ENCODE results near the gene SGMS1. TPM values are rescaled to one million over a fixed set of nuclear protein-coding genes. Genes with fewer than 3 reads are reported as not detected.

Gene SGMS1
- total and polyA plus RNA-seq, 2 donors (not counting 1 experiment from before 2014, with no cell fraction given) = 10.0 to 43.5 TPM

DNA sequence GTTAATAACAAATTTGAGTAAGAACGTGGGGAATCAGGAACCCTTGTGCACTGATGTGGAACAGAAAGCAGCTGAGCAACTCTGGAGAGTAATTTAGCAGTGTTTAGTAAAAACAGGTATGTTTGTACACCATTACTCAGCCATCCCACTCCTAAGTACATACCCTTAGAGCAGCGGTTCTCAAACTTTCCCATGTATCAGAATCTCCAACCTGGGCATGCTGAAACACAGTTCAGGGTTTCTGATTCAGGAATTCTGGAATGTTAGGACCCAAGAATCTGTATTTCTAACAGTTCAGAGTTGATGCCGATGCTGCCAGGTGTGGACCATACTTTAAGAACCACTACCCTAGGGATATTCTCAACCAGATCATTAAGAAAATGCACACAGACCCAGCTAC lies 5.1 kb downstream of the SGMS1 start:
- H3K4me1 ChIP-seq (ENCODE audit: control insufficient read depth in 2 of 2, insufficient read depth in 2 of 2, low read length in 2 of 2) = peaks cover 25 to 38% of the 10 kb centered on the region in 2 donors
- ChIA-PET CTCF (no interaction called here), POLR2A (no interaction called here)
- no peaks in the 10 kb centered on the region for H3K9me3 ChIP-seq (ENCODE audit: control extremely low read depth in 1 of 3, control insufficient read depth in 2 of 3, insufficient read depth in 1 of 3, low read length in 2 of 3)
- DNase-seq (no peak), ATAC-seq (ENCODE audit: low read depth) (no peak)
- H3K9me3 Mint-ChIP-seq (ENCODE audit: insufficient read depth) = no peaks in the 10 kb centered on the region
- no CpG with 5 or more reads among the region's 3 CpGs for WGBS (ENCODE audit: insufficient coverage)
- peak overlapping the region; percentile 27 for H3K27ac Mint-ChIP-seq
- peaks cover 39% of the 10 kb centered on the region for H4K20me1 ChIP-seq (ENCODE audit: control insufficient read depth, insufficient read depth, low read length, poor library complexity, severe bottlenecking)
- intact Hi-C loops (cut with micrococcal nuclease) = loop anchor here (5.0 kb wide), 1 partner anchor 41 kb away; no protein-coding TSS in a partner anchor
- no peaks in the 10 kb centered on the region for H3K27me3 ChIP-seq (replicated peaks in 1 of 4; ENCODE audit: control extremely low read depth in 1 of 4, control insufficient read depth in 3 of 4, insufficient read depth in 4 of 4, low read length in 3 of 4)
- peaks cover 76% of the 10 kb centered on the region for H3K79me2 ChIP-seq (ENCODE audit: control insufficient read depth, insufficient read depth, low read length)
- no peaks in the 10 kb centered on the region for H3K27me3 Mint-ChIP-seq
- peak overlapping the region; percentile 7 for H3K4me2 ChIP-seq (replicated peaks; ENCODE audit: low read depth, low read length, poor library complexity, severe bottlenecking)
- no peak overlapping the region for H3K27ac ChIP-seq (ENCODE audit: low read length in 2 of 2)
- no peak for TF ChIP-seq EZH2 (IDR thresholded peaks at IDR 0.05; ENCODE audit: borderline replicate concordance, insufficient read depth, low read depth, low read length, poor library complexity, severe bottlenecking)
- TF ChIP-seq, protein P1, sequence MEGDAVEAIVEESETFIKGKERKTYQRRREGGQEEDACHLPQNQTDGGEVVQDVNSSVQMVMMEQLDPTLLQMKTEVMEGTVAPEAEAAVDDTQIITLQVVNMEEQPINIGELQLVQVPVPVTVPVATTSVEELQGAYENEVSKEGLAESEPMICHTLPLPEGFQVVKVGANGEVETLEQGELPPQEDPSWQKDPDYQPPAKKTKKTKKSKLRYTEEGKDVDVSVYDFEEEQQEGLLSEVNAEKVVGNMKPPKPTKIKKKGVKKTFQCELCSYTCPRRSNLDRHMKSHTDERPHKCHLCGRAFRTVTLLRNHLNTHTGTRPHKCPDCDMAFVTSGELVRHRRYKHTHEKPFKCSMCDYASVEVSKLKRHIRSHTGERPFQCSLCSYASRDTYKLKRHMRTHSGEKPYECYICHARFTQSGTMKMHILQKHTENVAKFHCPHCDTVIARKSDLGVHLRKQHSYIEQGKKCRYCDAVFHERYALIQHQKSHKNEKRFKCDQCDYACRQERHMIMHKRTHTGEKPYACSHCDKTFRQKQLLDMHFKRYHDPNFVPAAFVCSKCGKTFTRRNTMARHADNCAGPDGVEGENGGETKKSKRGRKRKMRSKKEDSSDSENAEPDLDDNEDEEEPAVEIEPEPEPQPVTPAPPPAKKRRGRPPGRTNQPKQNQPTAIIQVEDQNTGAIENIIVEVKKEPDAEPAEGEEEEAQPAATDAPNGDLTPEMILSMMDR (IDR thresholded peaks at IDR 0.05) = no peak
- no peak overlapping the region for H3K9ac ChIP-seq (ENCODE audit: low read length)
- peaks cover 64% of the 10 kb centered on the region for H3K4me1 Mint-ChIP-seq
- H2AFZ ChIP-seq (ENCODE audit: insufficient read depth, low read depth, low read length, poor library complexity, severe bottlenecking) = no peak overlapping the region
- H3K4me3 ChIP-seq (ENCODE audit: control extremely low read depth in 1 of 5, extremely low read depth in 1 of 5, insufficient read depth in 1 of 5, low read depth in 2 of 5, low read length in 4 of 5) = no peak overlapping the region
- peak overlapping the region; percentile 5 for H3K4me3 Mint-ChIP-seq
- no peaks in the 10 kb centered on the region for H3K36me3 ChIP-seq (replicated peaks in 1 of 2; ENCODE audit: control extremely low read depth in 1 of 2, control insufficient read depth in 1 of 2, extremely low read depth in 1 of 2, insufficient read depth in 2 of 2, low read length in 1 of 2)

DNA sequence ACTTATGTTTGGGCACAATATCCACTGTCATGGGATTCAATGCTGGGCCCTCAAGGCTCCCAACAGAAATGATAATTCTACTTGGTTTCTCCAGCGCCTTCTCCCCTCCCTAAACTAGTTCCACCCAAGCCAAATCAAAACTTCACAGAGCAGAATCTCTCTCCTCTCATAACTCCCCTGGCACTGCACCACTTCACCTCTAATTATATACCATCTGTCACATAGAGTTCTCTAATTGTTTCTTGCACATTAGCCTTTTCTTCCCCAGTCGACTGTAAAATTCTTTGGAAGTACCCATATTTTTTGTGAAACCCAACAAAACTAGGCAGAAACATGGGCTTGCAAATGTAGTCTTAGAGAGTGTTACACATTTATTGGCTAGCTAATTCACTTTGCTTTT lies 8.1 kb downstream of the SGMS1 start:
- ChIA-PET POLR2A (no interaction called here), CTCF (interaction anchor here (1.0 to 1.3 kb wide), 2 partner anchors 9 to 248 kb away, joined by 3 to 4 read pairs; no protein-coding TSS in a partner anchor)
- H3K79me2 ChIP-seq (ENCODE audit: control insufficient read depth, insufficient read depth, low read length) = peaks cover 100% of the 10 kb centered on the region
- ATAC-seq (ENCODE audit: low read depth) = no peak
- intact Hi-C loops (cut with micrococcal nuclease) = loop anchor here (5.0 kb wide), 1 partner anchor 38 kb away; no protein-coding TSS in a partner anchor
- peaks cover 10 to 28% of the 10 kb centered on the region in 2 donors for H3K4me1 ChIP-seq (ENCODE audit: control insufficient read depth in 2 of 2, insufficient read depth in 2 of 2, low read length in 2 of 2)
- no peak overlapping the region for H3K9ac ChIP-seq (ENCODE audit: low read length)
- H3K27ac Mint-ChIP-seq = no peak overlapping the region
- no peak overlapping the region for H3K4me2 ChIP-seq (replicated peaks; ENCODE audit: low read depth, low read length, poor library complexity, severe bottlenecking)
- H3K4me3 Mint-ChIP-seq = no peak overlapping the region
- H3K9me3 ChIP-seq (ENCODE audit: control extremely low read depth in 1 of 3, control insufficient read depth in 2 of 3, insufficient read depth in 1 of 3, low read length in 2 of 3) = no peaks in the 10 kb centered on the region
- H3K27me3 Mint-ChIP-seq = no peaks in the 10 kb centered on the region
- H4K20me1 ChIP-seq (ENCODE audit: control insufficient read depth, insufficient read depth, low read length, poor library complexity, severe bottlenecking) = peaks cover 68% of the 10 kb centered on the region
- WGBS (ENCODE audit: insufficient coverage) = 100% methylated on average over 1 of the region's 2 CpGs
- peaks cover 0 to 3% of the 10 kb centered on the region in 2 experiments for H3K36me3 ChIP-seq (replicated peaks in 1 of 2; ENCODE audit: control extremely low read depth in 1 of 2, control insufficient read depth in 1 of 2, extremely low read depth in 1 of 2, insufficient read depth in 2 of 2, low read length in 1 of 2)
- peaks cover 71% of the 10 kb centered on the region for H3K4me1 Mint-ChIP-seq
- no peaks in the 10 kb centered on the region for H3K9me3 Mint-ChIP-seq (ENCODE audit: insufficient read depth)
- no peaks in the 10 kb centered on the region for H3K27me3 ChIP-seq (replicated peaks in 1 of 4; ENCODE audit: control extremely low read depth in 1 of 4, control insufficient read depth in 3 of 4, insufficient read depth in 4 of 4, low read length in 3 of 4)
- DNase-seq = no peak
- H3K4me3 ChIP-seq (ENCODE audit: control extremely low read depth in 1 of 5, extremely low read depth in 1 of 5, insufficient read depth in 1 of 5, low read depth in 2 of 5, low read length in 4 of 5) = no peak overlapping the region
- no peak overlapping the region for H3K27ac ChIP-seq (ENCODE audit: low read length in 2 of 2)
- H2AFZ ChIP-seq (ENCODE audit: insufficient read depth, low read depth, low read length, poor library complexity, severe bottlenecking) = no peak overlapping the region
- no peak for TF ChIP-seq EZH2 (IDR thresholded peaks at IDR 0.05; ENCODE audit: borderline replicate concordance, insufficient read depth, low read depth, low read length, poor library complexity, severe bottlenecking)
- TF ChIP-seq, protein P1 (IDR thresholded peaks at IDR 0.05) = no peak
